Ovary (tissue), 9 donors: ENCODE data around the gene CPXM2. TPM values are rescaled to one million over a fixed set of nuclear protein-coding genes. Genes with fewer than 3 reads are reported as not detected.

ENCODE experiments used
- DNase-seq, 5 donors: peaks; one replicate each; pipeline ENCODE4 v3.0.0-alpha.2; 2019 to 2020
- H3K27ac ChIP-seq, 2 donors: fragments of 200-600 bp; one replicate each; pipeline versions ENCODE4 v1.5.1 to v1.8.0; 2019 to 2022
- H3K27me3 ChIP-seq: fragments of 200-600 bp; one replicate; pipeline ENCODE4 v1.8.0; 2022
- H3K36me3 ChIP-seq: fragments of 200-600 bp; sonication (generic); one replicate; pipeline ENCODE4 v1.5.1; 2019
- H3K4me1 ChIP-seq: one replicate; pipeline ENCODE4 v1.8.1; 2013; ENCODE audit warnings: mild to moderate bottlenecking, moderate library complexity; ENCODE audit not compliant: insufficient read depth
- H3K4me3 ChIP-seq: fragments of 200-600 bp; sonication (generic); one replicate; pipeline ENCODE4 v1.5.1; 2017
- H3K9me3 ChIP-seq, 2 donors: fragments of 200-600 bp in 1 of 2; sonication (generic) in 1 of 2; one replicate each; pipeline versions ENCODE4 v1.5.1 to v1.8.1; 2013 to 2019; ENCODE audit warnings: mild to moderate bottlenecking in 1 of 2, moderate library complexity in 1 of 2
- CTCF ChIP-seq, 3 donors: fragments of 450-650 bp in 2 of 3; fragments of 200-600 bp in 1 of 3; IDR thresholded peaks; one replicate each; pipeline versions ENCODE4 v1.5.1 to v1.8.0; 2016 to 2022; ENCODE audit warnings: antibody characterized with exemption in 3 of 3, mild to moderate bottlenecking in 1 of 3
- EP300 ChIP-seq: sonication (generic); formaldehyde crosslinking; IDR thresholded peaks from one replicate; pipeline ENCODE4 v1.6.1; 2017; ENCODE audit warnings: antibody characterized with exemption
- POLR2A ChIP-seq: fragments of 450-650 bp; IDR thresholded peaks from one replicate; pipeline ENCODE4 v1.6.1; 2017; ENCODE audit warnings: antibody characterized with exemption, mild to moderate bottlenecking, moderate library complexity
- WGBS, 3 donors: extraction: QIAGEN DNeasy Blood & Tissue Kit in 1 of 3; methylation state at CpG; one replicate each; pipeline versions ENCODE4 v1.1.5 to v1.1.7; 2013 to 2017; 5-methylcytosine and 5-hydroxymethylcytosine counted together
- intact Hi-C, 4 donors: fragments of 100-400 bp; cut with DNase I; formaldehyde crosslinking; loops; one replicate each; pipeline versions ENCODE4 v1.11.0 to v1.15.1; 2022 to 2023
- polyA plus RNA-seq, 2 donors: library from polyadenylated mRNA; stranded (reverse); fragments of 200-250 nt in 1 of 2; fragments of 350-450 nt in 1 of 2; fragmentation: Illumina TruSeq in 1 of 2; extraction: RNeasy Lipid Tissue Mini Kit (QIAGEN cat#74804) in 1 of 2; gene quantifications; one replicate each; pipeline ENCODE4 v1.2.3, GENCODE V29; 2013 to 2014
- total RNA-seq, 7 donors: library from RNA; depleted of rRNA in 2 of 7; stranded (reverse); fragments of >200 nt in 2 of 7; fragmentation: NEBNext Ultra II Directional in 3 of 7; extraction: Animal tissue kit (Norgen Biotek cat#: 25700) in 3 of 7; gene quantifications; one replicate each; pipeline versions ENCODE4 v1.1.0 to v1.2.4, GENCODE V29; 2016 to 2023
- donor health status: DM: no; HTN: no; CAD: no; lungs with moderate emphysema.
- donor health status: DM: no; HTN: no; CAD: no.
- donor health status: Bipolar disorder and iron deficiency.
- donor health status: DM: yes; HTN: yes; CAD: no.
- donor health status: DM: no; HTN: no; CAD: no.
- donor health status: DM: yes; HTN: yes; CAD: no.

CPXM2 gene
- total and polyA plus RNA-seq, 9 donors, result 5.5 to 66.0 (median 13.3) TPM

- no peaks in the 10 kb centered on the region for H3K27me3 ChIP-seq
- 60 to 76% (median 71%) methylated on average over 4 of the region's 4 CpGs for WGBS, 3 donors
- intact Hi-C loops, result no loop called here
- TF ChIP-seq CTCF (IDR thresholded peaks at IDR 0.05) (no peak), EP300 (no peak), POLR2A (no peak)
- no peaks in the 10 kb centered on the region for H3K36me3 ChIP-seq
- no peak for DNase-seq
- peaks cover 8% of the 10 kb centered on the region for H3K4me1 ChIP-seq
- H3K27ac ChIP-seq, result peak overlapping the region in 1 of 2 donors; percentile 75
- no peaks in the 10 kb centered on the region for H3K9me3 ChIP-seq
- H3K4me3 ChIP-seq, result no peak overlapping the region
Measured at GRCh38 chr10:123889821-123890220, 1.8 kb downstream of the CPXM2 start.

DNA sequence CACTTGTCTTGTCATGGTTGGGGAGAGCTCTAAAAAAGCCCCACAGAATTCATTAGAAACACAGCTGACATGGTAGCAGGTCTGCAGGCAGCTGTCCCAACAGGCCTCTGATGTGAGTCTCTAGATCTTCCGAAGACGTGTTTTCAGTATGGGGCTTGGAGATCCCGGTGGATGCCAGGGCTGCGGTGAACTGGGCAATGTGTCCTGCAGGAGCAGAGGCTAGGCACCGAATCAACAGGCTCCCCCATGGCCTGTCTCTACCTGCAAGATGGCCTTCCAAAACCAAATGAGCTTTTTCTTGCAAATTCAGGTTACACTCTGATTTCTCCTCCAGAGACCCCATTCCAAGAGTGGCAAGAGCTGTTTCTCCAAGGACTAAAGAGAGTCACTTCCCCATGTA lies 2.9 kb downstream of the CPXM2 start:
- no peak for TF ChIP-seq POLR2A
- TF ChIP-seq CTCF (IDR thresholded peaks at IDR 0.05), result no peak
- no peak for TF ChIP-seq EP300
- no peak for DNase-seq
- Histone ChIP-seq H3K27me3 (no peaks in the 10 kb centered on the region), H3K9me3 (no peaks in the 10 kb centered on the region), H3K27ac (no peak overlapping the region), H3K4me1 (peaks cover 8% of the 10 kb centered on the region), H3K36me3 (no peaks in the 10 kb centered on the region), H3K4me3 (no peak overlapping the region)
- intact Hi-C loops, result no loop called here
- WGBS, 3 donors, result 88 to 94% (median 90%) methylated on average over 5 of the region's 5 CpGs

- DNase-seq, result no peak
- H3K27me3 ChIP-seq, result no peaks in the 10 kb centered on the region
- 74 to 83% (median 82%) methylated on average over 3 of the region's 3 CpGs for WGBS, 3 donors
- H3K4me1 ChIP-seq, result peaks cover 8% of the 10 kb centered on the region
- intact Hi-C loops, result no loop called here
- H3K36me3 ChIP-seq, result no peaks in the 10 kb centered on the region
- H3K27ac ChIP-seq, result no peak overlapping the region
- TF ChIP-seq EP300 (no peak), CTCF (IDR thresholded peaks at IDR 0.05) (no peak), POLR2A (no peak)
- H3K4me3 ChIP-seq, result no peak overlapping the region
- no peaks in the 10 kb centered on the region for H3K9me3 ChIP-seq
Measured at GRCh38 chr10:123888256-123888655, 3.4 kb downstream of the CPXM2 start.

GRCh38 chr10:123886292-123886691 lies 5.3 kb downstream of the CPXM2 start:
- Histone ChIP-seq H3K27ac (no peak overlapping the region), H3K9me3 (no peaks in the 10 kb centered on the region), H3K27me3 (no peaks in the 10 kb centered on the region), H3K36me3 (no peaks in the 10 kb centered on the region), H3K4me3 (no peak overlapping the region), H3K4me1 (peaks cover 6% of the 10 kb centered on the region)
- intact Hi-C loops, result no loop called here
- WGBS, 3 donors, result 87 to 90% (median 88%) methylated on average over 6 of the region's 6 CpGs
- no peak for DNase-seq
- no peak for TF ChIP-seq EP300
- no peak for TF ChIP-seq CTCF (IDR thresholded peaks at IDR 0.05)
- TF ChIP-seq POLR2A, result no peak
